NCI-H524 treated with DMSO at 0.1 percent for 48 hours (cell line): Measurements from ENCODE around the gene HBB.

ENCODE experiments used
- DNase-seq: peaks from one replicate; lab custom pipeline; 2025; lab: John Stamatoyannopoulos, UW

Gene HBB

DNA sequence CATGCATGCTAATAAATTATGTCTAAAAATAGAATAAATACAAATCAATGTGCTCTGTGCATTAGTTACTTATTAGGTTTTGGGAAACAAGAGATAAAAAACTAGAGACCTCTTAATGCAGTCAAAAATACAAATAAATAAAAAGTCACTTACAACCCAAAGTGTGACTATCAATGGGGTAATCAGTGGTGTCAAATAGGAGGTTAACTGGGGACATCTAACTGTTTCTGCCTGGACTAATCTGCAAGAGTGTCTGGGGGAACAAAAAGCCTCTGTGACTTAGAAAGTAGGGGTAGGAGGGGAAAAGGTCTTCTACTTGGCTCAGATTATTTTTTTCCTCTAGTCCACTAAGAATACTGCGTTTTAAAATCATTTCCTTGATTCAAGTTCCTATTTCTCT is 810 bp upstream of the HBB start:
- no peak for DNase-seq

DNA sequence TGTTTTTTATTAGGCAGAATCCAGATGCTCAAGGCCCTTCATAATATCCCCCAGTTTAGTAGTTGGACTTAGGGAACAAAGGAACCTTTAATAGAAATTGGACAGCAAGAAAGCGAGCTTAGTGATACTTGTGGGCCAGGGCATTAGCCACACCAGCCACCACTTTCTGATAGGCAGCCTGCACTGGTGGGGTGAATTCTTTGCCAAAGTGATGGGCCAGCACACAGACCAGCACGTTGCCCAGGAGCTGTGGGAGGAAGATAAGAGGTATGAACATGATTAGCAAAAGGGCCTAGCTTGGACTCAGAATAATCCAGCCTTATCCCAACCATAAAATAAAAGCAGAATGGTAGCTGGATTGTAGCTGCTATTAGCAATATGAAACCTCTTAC is 1.4 kb downstream of the HBB start:
- DNase-seq: no peak

GRCh38 chr11:5224538-5225479 is 2.1 kb downstream of the HBB start:
- DNase-seq: no peak

DNA sequence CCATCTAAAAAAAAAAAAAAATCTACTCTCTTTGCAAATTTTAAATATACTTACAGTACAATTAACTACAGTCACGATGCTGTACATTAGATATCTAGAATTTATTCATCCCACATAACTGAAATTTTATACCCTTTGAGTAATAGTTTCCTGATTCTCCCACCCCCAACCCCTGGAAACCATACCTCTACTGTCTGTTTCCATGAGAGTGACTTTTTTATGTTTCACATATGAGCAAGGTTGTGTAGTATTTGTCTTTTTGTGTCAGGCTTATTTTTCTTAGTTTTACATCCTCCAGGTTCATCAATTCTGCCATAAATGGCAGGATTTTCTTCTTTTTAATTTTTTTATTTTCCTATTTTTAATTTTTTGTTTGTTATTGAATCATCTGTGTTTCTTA is 3.2 kb downstream of the HBB start:
- DNase-seq: no peak

DNA sequence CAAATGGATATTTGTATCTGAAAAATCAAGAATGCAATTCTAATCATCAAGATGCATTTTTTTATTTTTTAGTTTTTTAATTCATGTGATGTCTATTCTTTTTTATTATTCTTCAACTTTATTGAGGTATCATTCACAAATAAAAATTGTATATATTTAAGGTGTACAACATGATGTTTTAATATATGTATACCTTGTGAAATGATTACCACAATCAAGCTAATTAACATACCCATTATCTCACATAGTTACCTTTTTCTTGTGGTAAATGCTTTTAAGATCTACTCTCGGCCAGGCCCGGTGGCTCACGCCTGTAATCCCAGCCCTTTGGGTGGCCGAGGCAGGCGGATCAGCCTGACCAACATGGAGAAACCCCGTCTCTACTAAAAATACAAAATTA is 3.7 kb downstream of the HBB start:
- DNase-seq: no peak

DNA sequence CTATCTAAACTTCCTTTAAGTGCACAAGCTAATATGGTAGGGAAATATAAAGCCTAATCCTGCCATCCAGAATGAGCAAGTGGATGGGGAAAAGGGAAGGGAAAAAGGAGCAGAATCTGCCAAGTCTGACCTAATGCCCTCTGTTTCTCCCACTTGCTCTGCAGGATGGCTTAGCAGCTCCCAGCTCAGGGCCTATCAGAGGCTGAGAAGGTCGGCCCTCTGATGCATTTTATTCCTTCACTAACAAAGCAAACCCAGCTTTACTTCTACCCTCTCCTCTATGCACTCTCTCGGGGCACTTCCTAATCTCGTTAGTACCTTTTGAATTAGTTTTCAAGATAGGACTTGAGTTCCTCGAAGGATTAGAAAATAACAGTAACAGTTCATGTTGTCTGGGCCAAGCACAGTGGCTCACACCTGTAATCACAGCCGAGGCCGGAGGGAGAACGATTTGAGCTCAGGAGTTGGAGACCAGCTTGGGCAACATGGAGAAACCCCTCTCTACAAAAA is 16.4 kb downstream of the HBB start:
- no peak for DNase-seq

GRCh38 chr11:5204787-5205186 is 22.1 kb downstream of the HBB start:
- DNase-seq: no peak

GRCh38 chr11:5203366-5203765 is 23.5 kb downstream of the HBB start:
- DNase-seq: no peak

GRCh38 chr11:5200582-5200981 is 26.3 kb downstream of the HBB start, which contains the start of gene OR51V1:
Gene OR51V1, minus strand, starts transcription at chr11:5200682. Its CDS starts 0 bp downstream, at chr11:5200682.
- no peak for DNase-seq

- DNase-seq: no peak
Observed at GRCh38 chr11:5198285-5198684, 28.6 kb downstream of the HBB start.

DNA sequence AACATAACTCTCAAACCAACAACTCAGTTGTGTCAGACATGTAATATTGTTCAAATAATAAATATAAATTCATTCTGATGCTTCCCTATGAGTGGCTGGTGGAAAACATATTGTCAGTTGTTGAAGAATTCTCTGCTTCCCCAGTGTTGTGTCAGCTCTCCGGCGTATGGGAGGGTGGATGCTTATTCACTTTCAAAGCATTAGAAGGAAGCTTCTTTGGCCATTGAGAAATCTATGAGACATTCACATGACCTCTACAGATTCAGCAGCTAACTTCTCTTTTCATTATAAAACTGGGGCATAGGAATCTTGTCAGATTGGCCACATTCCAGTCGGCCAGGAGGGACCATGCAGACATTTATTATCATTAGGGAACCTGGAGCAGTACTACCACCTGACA is 29.3 kb downstream of the HBB start:
- no peak for DNase-seq

- no peak for DNase-seq
Observed at GRCh38 chr11:5196731-5197130, 30.1 kb downstream of the HBB start.

GRCh38 chr11:5196067-5196466 is 30.8 kb downstream of the HBB start:
- DNase-seq: no peak

GRCh38 chr11:5192738-5193137 is 34.1 kb downstream of the HBB start:
- no peak for DNase-seq

DNA sequence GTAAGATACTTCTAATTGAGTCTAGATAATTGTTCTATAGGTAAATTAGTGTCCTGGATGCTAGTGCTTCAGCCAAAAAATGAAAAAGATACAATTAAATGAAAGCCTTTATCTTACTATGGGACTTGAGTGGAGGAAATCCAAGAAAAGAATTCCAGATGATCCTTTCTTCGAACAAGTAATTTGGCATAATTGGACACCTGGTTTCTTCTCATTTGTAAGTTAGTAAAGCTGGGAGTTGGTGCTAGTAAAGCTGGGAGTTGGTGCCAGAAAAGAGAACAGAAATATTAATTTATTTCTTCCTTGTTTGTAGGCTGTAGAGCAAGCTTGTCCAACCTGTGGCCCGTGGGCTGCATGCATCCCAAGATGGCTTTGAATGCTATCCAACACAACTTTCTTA is 38.7 kb downstream of the HBB start:
- DNase-seq: no peak

DNA sequence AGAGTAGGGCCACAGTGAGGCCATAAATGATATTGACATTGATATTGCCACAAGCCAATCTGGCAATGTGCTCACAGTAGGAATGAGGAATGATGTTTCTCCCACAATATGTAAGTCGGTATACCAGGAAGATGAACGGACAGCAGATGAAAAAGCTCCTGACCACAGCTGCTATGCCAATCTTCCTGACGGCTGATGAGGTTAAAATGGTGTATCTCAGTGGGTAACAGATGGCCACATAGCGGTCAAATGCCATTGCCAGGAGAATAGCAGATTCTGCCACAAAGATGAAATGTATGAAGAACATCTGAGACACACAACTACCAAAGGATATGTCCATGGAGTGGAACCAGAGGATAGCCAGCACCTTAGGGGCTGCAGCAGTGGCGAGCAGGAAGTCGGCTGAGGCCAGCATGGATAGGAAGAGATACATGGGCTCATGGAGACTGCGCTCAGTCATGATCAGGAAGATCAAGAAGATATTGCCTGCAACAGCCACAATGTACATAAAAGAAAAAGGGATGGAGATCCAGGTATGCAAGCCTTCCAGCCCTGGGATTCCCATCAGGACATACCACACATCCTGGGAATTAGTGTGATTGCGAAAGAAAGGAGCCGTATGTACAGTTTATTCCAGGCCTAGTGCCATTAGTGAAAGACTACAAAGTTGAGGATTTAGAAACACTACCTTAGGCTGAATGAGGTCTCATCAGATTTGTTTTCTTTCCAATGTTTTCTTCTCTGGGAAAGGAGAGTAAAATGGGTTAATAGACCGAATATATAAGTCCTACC is 48.6 kb downstream of the HBB start:
- no peak for DNase-seq
